B cell (primary cell): ENCODE data around the gene PARD3. TPM values are rescaled to one million over a fixed set of nuclear protein-coding genes. Genes with fewer than 3 reads are reported as not detected.

ENCODE experiments used
- ATAC-seq: fragments of 200-7000 bp; cut with Tn5 transposase; one replicate; pipeline ENCODE4 v1.10.0; 2021; ENCODE audit warnings: low read depth, mild to moderate bottlenecking, moderate number of reproducible peaks, moderate library complexity
- CTCF ChIA-PET: fragments of 350-600 bp; sonication (Branson Sonifier 250); formaldehyde crosslinking; loops from one replicate; lab custom pipeline; 2021; ENCODE audit warnings: antibody characterized with exemption, inconsistent platforms; lab: Charles Lee
- POLR2A ChIA-PET: fragments of 350-600 bp; sonication (Branson Sonifier 250); formaldehyde crosslinking; loops from one replicate; lab custom pipeline; 2021; ENCODE audit warnings: antibody characterized with exemption; lab: Charles Lee
- DNase-seq: peaks from one replicate; pipeline ENCODE4 v3.0.0; 2013
- H2AFZ ChIP-seq: 2 replicates; pipeline ENCODE4 v1.6.1; 2012; ENCODE audit warnings: mild to moderate bottlenecking, low read depth, low read length; ENCODE audit not compliant: insufficient read depth, poor library complexity, severe bottlenecking
- H3K27ac ChIP-seq, 2 donors: 1 replicate in 1 of 2; 2 replicates in 1 of 2; pipeline ENCODE4 v1.5.1; 2012 to 2013; ENCODE audit warnings: low read length in 2 of 2, mild to moderate bottlenecking in 2 of 2, moderate library complexity in 1 of 2
- H3K27me3 ChIP-seq, 4 experiments: fragments of 200-600 bp in 1 of 4; sonication (generic) in 1 of 4; replicated peaks in 1 of 4; 1 replicate in 2 of 4; 2 replicates in 2 of 4; pipeline versions ENCODE4 v1.6.1 to v1.7.0; 2013 to 2016; ENCODE audit warnings: low read length in 3 of 4, mild to moderate bottlenecking in 2 of 4, mixed read lengths in 1 of 4, moderate library complexity in 1 of 4; ENCODE audit not compliant: insufficient read depth in 4 of 4, control insufficient read depth in 3 of 4; ENCODE audit errors: control extremely low read depth in 1 of 4
- H3K36me3 ChIP-seq, 2 experiments: replicated peaks in 1 of 2; 1 replicate in 1 of 2; 2 replicates in 1 of 2; pipeline versions ENCODE4 v1.6.1 to v1.7.1; 2013; ENCODE audit warnings: low read length in 1 of 2; ENCODE audit not compliant: insufficient read depth in 2 of 2, control insufficient read depth in 1 of 2; ENCODE audit errors: control extremely low read depth in 1 of 2, extremely low read depth in 1 of 2
- H3K4me1 ChIP-seq, 2 donors: fragments of 200-600 bp in 1 of 2; sonication (generic) in 1 of 2; 1 replicate in 1 of 2; 2 replicates in 1 of 2; pipeline versions ENCODE4 v1.5.1 to v1.6.1; 2013 to 2017; ENCODE audit warnings: low read length in 2 of 2; ENCODE audit not compliant: control insufficient read depth in 2 of 2, insufficient read depth in 2 of 2
- H3K4me2 ChIP-seq: replicated peaks from 2 replicates; pipeline ENCODE3; 2012; ENCODE audit warnings: mild to moderate bottlenecking, low read depth, low read length; ENCODE audit not compliant: poor library complexity, severe bottlenecking
- H3K4me3 ChIP-seq, 5 experiments: fragments of 200-600 bp in 1 of 5; sonication (generic) in 1 of 5; 1 replicate in 3 of 5; 2 replicates in 2 of 5; pipeline versions ENCODE4 v1.5.1 to v1.7.0; 2011 to 2016; ENCODE audit warnings: low read length in 4 of 5, mild to moderate bottlenecking in 4 of 5, low read depth in 2 of 5, control low read depth in 1 of 5, moderate library complexity in 1 of 5; ENCODE audit not compliant: insufficient read depth in 1 of 5; ENCODE audit errors: control extremely low read depth in 1 of 5, extremely low read depth in 1 of 5
- H3K79me2 ChIP-seq: fragments of 200-600 bp; sonication (generic); one replicate; pipeline ENCODE4 v1.6.0; 2016; ENCODE audit warnings: low read length; ENCODE audit not compliant: control insufficient read depth, insufficient read depth
- H3K9ac ChIP-seq: fragments of 200-600 bp; sonication (generic); 2 replicates; pipeline ENCODE4 v1.6.1; 2017; ENCODE audit warnings: mild to moderate bottlenecking, low read length, moderate library complexity
- H3K9me3 ChIP-seq, 3 donors: one replicate each; pipeline versions ENCODE4 v1.6.1 to v1.7.1; 2013; ENCODE audit warnings: low read length in 2 of 3; ENCODE audit not compliant: control insufficient read depth in 2 of 3, insufficient read depth in 1 of 3; ENCODE audit errors: control extremely low read depth in 1 of 3
- H4K20me1 ChIP-seq: 2 replicates; pipeline ENCODE4 v1.6.0; 2012; ENCODE audit warnings: mild to moderate bottlenecking, low read length; ENCODE audit not compliant: insufficient read depth, control insufficient read depth, poor library complexity, severe bottlenecking
- H3K27ac Mint-ChIP-seq: one replicate; pipeline ENCODE4 v1.8.0; 2021; ENCODE audit warnings: mixed read lengths
- H3K27me3 Mint-ChIP-seq: one replicate; pipeline ENCODE4 v1.8.0; 2021; ENCODE audit warnings: mixed read lengths
- H3K4me1 Mint-ChIP-seq: one replicate; pipeline ENCODE4 v1.8.0; 2021; ENCODE audit warnings: mixed read lengths
- H3K4me3 Mint-ChIP-seq: one replicate; pipeline ENCODE4 v1.8.0; 2021; ENCODE audit warnings: mixed read lengths
- H3K9me3 Mint-ChIP-seq: one replicate; pipeline ENCODE4 v1.8.0; 2022; ENCODE audit warnings: mixed read lengths; ENCODE audit not compliant: insufficient read depth
- CTCF ChIP-seq: fragments of 200-600 bp; IDR thresholded peaks from one replicate; pipeline ENCODE4 v1.8.0; 2022; ENCODE audit warnings: antibody characterized with exemption, mild to moderate bottlenecking
- EZH2 ChIP-seq: IDR thresholded peaks from 2 replicates; pipeline ENCODE4 v1.6.1; 2012; ENCODE audit warnings: borderline replicate concordance, low read depth, mild to moderate bottlenecking, moderate library complexity, low read length; ENCODE audit not compliant: insufficient read depth, poor library complexity, severe bottlenecking
- WGBS: methylation state at CpG from one replicate; pipeline ENCODE4 v1.1.5; 2013; ENCODE audit warnings: missing lambda C conversion rate; ENCODE audit not compliant: insufficient coverage; 5-methylcytosine and 5-hydroxymethylcytosine counted together
- intact Hi-C: fragments of 100-400 bp; cut with micrococcal nuclease; formaldehyde crosslinking; loops from one replicate; pipeline ENCODE4 v1.10.0; 2022
- polyA plus RNA-seq: library from polyadenylated mRNA; depleted of rRNA; stranded (reverse); fragments of >200 nt; gene quantifications from 2 replicates; pipeline ENCODE4 v1.2.3, GENCODE V29; 2012
- total RNA-seq, 2 donors: library from RNA; stranded (reverse); fragments of 120-200 nt in 1 of 2; gene quantifications; 1 replicate in 1 of 2; 2 replicates in 1 of 2; pipeline versions ENCODE4 v1.2.3 to v1.2.4, GENCODE V29; 2013 to 2022

Gene PARD3
- total and polyA plus RNA-seq, 2 donors (not counting 1 experiment from before 2014, with no cell fraction given), result not detected

GRCh38 chr10:34602478-34602877, 212.6 kb downstream of the PARD3 start:
- POLR2A ChIA-PET, result no interaction called here
- no peak overlapping the region for H2AFZ ChIP-seq
- no peak overlapping the region for H3K4me3 Mint-ChIP-seq

GRCh38 chr10:34601691-34602090, 213.4 kb downstream of the PARD3 start:
- CTCF ChIA-PET, result no interaction called here
- Histone ChIP-seq H3K36me3 (no peaks in the 10 kb centered on the region), H3K27ac (no peak overlapping the region), H3K27me3 (no peaks in the 10 kb centered on the region), H3K79me2 (no peaks in the 10 kb centered on the region), H3K4me3 (no peak overlapping the region), H3K9ac (no peak overlapping the region), H4K20me1 (no peaks in the 10 kb centered on the region), H3K4me1 (no peaks in the 10 kb centered on the region), H3K9me3 (no peaks in the 10 kb centered on the region), H2AFZ (no peak overlapping the region), H3K4me2 (no peak overlapping the region)
- no peak for DNase-seq
- Mint-ChIP-seq H3K4me3 (no peak overlapping the region), H3K9me3 (no peaks in the 10 kb centered on the region), H3K27me3 (peaks cover 4% of the 10 kb centered on the region), H3K27ac (no peak overlapping the region), H3K4me1 (no peaks in the 10 kb centered on the region)
- TF ChIP-seq CTCF (no peak), EZH2 (no peak)
- POLR2A ChIA-PET, result no interaction called here
- ATAC-seq, result no peak
- intact Hi-C loops, result no loop called here
- no CpG with 5 or more reads among the region's 4 CpGs for WGBS

More at GRCh38 chr10:34602478-34602877, 212.6 kb downstream of the PARD3 start:
- H3K27me3 Mint-ChIP-seq, result peaks cover 4% of the 10 kb centered on the region
- no peaks in the 10 kb centered on the region for H3K27me3 ChIP-seq
- DNase-seq, result no peak
- intact Hi-C loops, result no loop called here
- H3K9me3 ChIP-seq, result no peaks in the 10 kb centered on the region
- no peak overlapping the region for H3K9ac ChIP-seq
- H3K9me3 Mint-ChIP-seq, result no peaks in the 10 kb centered on the region
- no peak for ATAC-seq
- H3K79me2 ChIP-seq, result no peaks in the 10 kb centered on the region
- no peaks in the 10 kb centered on the region for H3K4me1 Mint-ChIP-seq
- H3K4me1 ChIP-seq, result no peaks in the 10 kb centered on the region
- no CpG with 5 or more reads among the region's 4 CpGs for WGBS
- TF ChIP-seq CTCF, result no peak
- TF ChIP-seq EZH2, result no peak
- CTCF ChIA-PET, result no interaction called here
- H3K4me3 ChIP-seq, result no peak overlapping the region
- no peaks in the 10 kb centered on the region for H4K20me1 ChIP-seq
- no peak overlapping the region for H3K4me2 ChIP-seq
- no peaks in the 10 kb centered on the region for H3K36me3 ChIP-seq
- H3K27ac Mint-ChIP-seq, result no peak overlapping the region
- no peak overlapping the region for H3K27ac ChIP-seq
